OCI-LY7 (cell line): ENCODE measurements around the gene ADGRF1. TPM values are rescaled to one million over a fixed set of nuclear protein-coding genes. Genes with fewer than 3 reads are reported as not detected.

Source experiments
- BruUV-seq: library from RNA; stranded (reverse); fragments of 400-500 nt; replicated peaks from 2 replicates; lab custom pipeline; 2021; lab: Mats Ljungman, UMichigan
- CTCF ChIA-PET: fragments of 300-600 bp; sonication (Branson Sonifier 250); formaldehyde crosslinking; loops from one replicate; lab custom pipeline; 2022; ENCODE audit warnings: antibody characterized with exemption; ENCODE audit not compliant: unreplicated experiment; lab: Charles Lee
- POLR2A ChIA-PET: fragments of 300-600 bp; sonication (Branson Sonifier 250); formaldehyde crosslinking; loops from one replicate; lab custom pipeline; 2022; ENCODE audit warnings: antibody characterized with exemption; lab: Charles Lee
- DNase-seq: peaks from one replicate; pipeline ENCODE4 v3.0.0-alpha.2; 2015; ENCODE audit warnings: low spot score
- H2AFZ ChIP-seq: fragments of 200-600 bp; sonication (generic), shearing (Covaris generic); 2 replicates; pipeline ENCODE4 v1.6.1; 2014; ENCODE audit warnings: mild to moderate bottlenecking, antibody characterized with exemption, low read length, moderate library complexity
- H3K27ac ChIP-seq: fragments of 200-600 bp; sonication (generic); 2 replicates; pipeline ENCODE4 v1.5.1; 2014; ENCODE audit warnings: mixed run types, low read depth, mild to moderate bottlenecking, moderate library complexity, low read length, inconsistent platforms; ENCODE audit not compliant: poor library complexity, severe bottlenecking
- H3K36me3 ChIP-seq: fragments of 200-600 bp; sonication (generic); 2 replicates; pipeline ENCODE4 v1.6.1; 2014; ENCODE audit warnings: mild to moderate bottlenecking, antibody characterized with exemption, low read length, moderate library complexity, mixed read lengths; ENCODE audit not compliant: insufficient read depth
- H3K4me1 ChIP-seq: fragments of 200-600 bp; sonication (generic); 2 replicates; pipeline ENCODE4 v1.5.1; 2014; ENCODE audit warnings: mild to moderate bottlenecking, low read length; ENCODE audit not compliant: insufficient read depth, poor library complexity, severe bottlenecking
- H3K4me2 ChIP-seq: fragments of 200-600 bp; sonication (generic); 2 replicates; pipeline ENCODE4 v1.6.1; 2014; ENCODE audit warnings: mild to moderate bottlenecking, low read length
- H3K4me3 ChIP-seq: fragments of 200-600 bp; sonication (generic); 2 replicates; pipeline ENCODE4 v1.5.1; 2014; ENCODE audit warnings: mild to moderate bottlenecking, low read depth, low read length; ENCODE audit not compliant: poor library complexity, severe bottlenecking
- H3K79me2 ChIP-seq: fragments of 200-600 bp; sonication (generic); 2 replicates; pipeline ENCODE4 v1.6.1; 2016; ENCODE audit warnings: low read depth, mild to moderate bottlenecking, low read length, moderate library complexity, mixed read lengths; ENCODE audit not compliant: insufficient read depth
- H3K9me2 ChIP-seq: fragments of 200-600 bp; sonication (generic); 2 replicates; pipeline ENCODE4 v1.6.1; 2016; ENCODE audit warnings: mild to moderate bottlenecking, low read length, mixed read lengths; ENCODE audit not compliant: insufficient read depth
- H3K9me3 ChIP-seq: fragments of 200-600 bp; sonication (generic); 2 replicates; pipeline ENCODE4 v1.6.1; 2014; ENCODE audit warnings: mild to moderate bottlenecking, mixed run types, low read length, mixed read lengths
- H4K20me1 ChIP-seq: fragments of 200-600 bp; sonication (generic); 2 replicates; pipeline ENCODE4 v1.6.1; 2014; ENCODE audit warnings: mild to moderate bottlenecking, antibody characterized with exemption, low read length, moderate library complexity, mixed read lengths; ENCODE audit not compliant: insufficient read depth
- CTCF ChIP-seq: fragments of 200-600 bp; sonication (generic); conservative IDR thresholded peaks from 2 replicates; pipeline ENCODE4 v1.5.1; 2014; ENCODE audit warnings: mild to moderate bottlenecking, antibody characterized with exemption, low read length, moderate library complexity, mixed read lengths
- EZH2phosphoT487 ChIP-seq: fragments of 200-600 bp; sonication (generic); IDR thresholded peaks from 2 replicates; pipeline ENCODE4 v1.6.1; 2018; ENCODE audit warnings: low read depth, borderline replicate concordance, mild to moderate bottlenecking, mixed run types, antibody characterized with exemption, low read length, moderate library complexity, mixed read lengths
- intact Hi-C: fragments of 100-400 bp; cut with micrococcal nuclease; formaldehyde crosslinking; loops from one replicate; pipeline ENCODE4 v1.10.0; 2022; ENCODE audit not compliant: unreplicated experiment
- total RNA-seq, 2 experiments: library from RNA; depleted of rRNA in 1 of 2; stranded (reverse); fragments of >200 nt in 1 of 2; shearing (Covaris generic) in 1 of 2; gene quantifications; 2 replicates each; pipeline ENCODE4 v1.2.3, GENCODE V29; 2014 to 2022

ADGRF1 gene
- total RNA-seq, 2 experiments from 2014 or later, result not detected

GRCh38 chr6:47086051-47086770, 44.1 kb upstream of the ADGRF1 start:
- CTCF ChIA-PET, result no interaction called here
- no TSS peak for BruUV-seq
- H3K4me2 ChIP-seq, result no peak overlapping the region
- H3K4me1 ChIP-seq, result peaks cover 4% of the 10 kb centered on the region
- no peak overlapping the region for H3K4me3 ChIP-seq
- H4K20me1 ChIP-seq, result no peaks in the 10 kb centered on the region
- no peak for DNase-seq
- no peak for TF ChIP-seq EZH2phosphoT487
- intact Hi-C loops, result no loop called here
- H3K36me3 ChIP-seq, result no peaks in the 10 kb centered on the region
- no peaks in the 10 kb centered on the region for H3K9me2 ChIP-seq
- no peaks in the 10 kb centered on the region for H3K9me3 ChIP-seq
- no peak overlapping the region for H3K27ac ChIP-seq
- no peaks in the 10 kb centered on the region for H3K79me2 ChIP-seq
- H2AFZ ChIP-seq, result no peak overlapping the region
- POLR2A ChIA-PET, result no interaction called here

- H3K4me2 ChIP-seq, result no peak overlapping the region
- no peaks in the 10 kb centered on the region for H3K9me3 ChIP-seq
- no peak overlapping the region for H2AFZ ChIP-seq
- intact Hi-C loops, result no loop called here
- DNase-seq, result no peak
- H4K20me1 ChIP-seq, result no peaks in the 10 kb centered on the region
- no peak overlapping the region for H3K4me3 ChIP-seq
- no peak overlapping the region for H3K27ac ChIP-seq
- no TSS peak for BruUV-seq
- CTCF ChIA-PET, result no interaction called here
- H3K9me2 ChIP-seq, result no peaks in the 10 kb centered on the region
- POLR2A ChIA-PET, result no interaction called here
- H3K4me1 ChIP-seq, result peaks cover 4% of the 10 kb centered on the region
- TF ChIP-seq EZH2phosphoT487 (no peak), CTCF (no peak)
- no peaks in the 10 kb centered on the region for H3K79me2 ChIP-seq
- no peaks in the 10 kb centered on the region for H3K36me3 ChIP-seq
These were observed 42.5 kb upstream of the ADGRF1 start for GRCh38 chr6:47084610-47085009.

GRCh38 chr6:47083586-47084047, 41.5 kb upstream of the ADGRF1 start:
- H4K20me1 ChIP-seq, result no peaks in the 10 kb centered on the region
- no peaks in the 10 kb centered on the region for H3K9me3 ChIP-seq
- no peak overlapping the region for H3K27ac ChIP-seq
- H3K36me3 ChIP-seq, result no peaks in the 10 kb centered on the region
- CTCF ChIA-PET, result no interaction called here
- H3K4me2 ChIP-seq, result no peak overlapping the region
- H3K79me2 ChIP-seq, result no peaks in the 10 kb centered on the region
- no TSS peak for BruUV-seq
- peaks cover 4% of the 10 kb centered on the region for H3K4me1 ChIP-seq
- DNase-seq, result no peak
- no peak overlapping the region for H2AFZ ChIP-seq
- no peak overlapping the region for H3K4me3 ChIP-seq
- TF ChIP-seq CTCF (no peak), EZH2phosphoT487 (no peak)
- POLR2A ChIA-PET, result interaction anchor here (0.9 to 1.8 kb wide), 2 partner anchors 10 to 36 kb away, joined by 3 to 7 read pairs; no protein-coding TSS in a partner anchor
- intact Hi-C loops, result no loop called here
- H3K9me2 ChIP-seq, result no peaks in the 10 kb centered on the region
